Psoas muscle (tissue), 8 donors: Measurements from ENCODE around the gene MAP7D1. TPM values are rescaled to one million over a fixed set of nuclear protein-coding genes. Genes with fewer than 3 reads are reported as not detected.
A peak's percentile ranks its signal among the peaks of the same experiment; 100 is the strongest.

Experiments used
- ATAC-seq, 4 donors: fragments of 200-7000 bp; cut with Tn5 transposase; one replicate each; pipeline ENCODE4 v1.9.1; 2020; ENCODE audit warnings: moderate library complexity in 3 of 4, mild to moderate bottlenecking in 2 of 4
- DNase-seq, 2 donors: peaks; one replicate each; pipeline ENCODE4 v3.0.0-alpha.2; 2020
- H3K27ac ChIP-seq: fragments of 200-600 bp; one replicate; pipeline ENCODE4 v1.8.0; 2022
- H3K27me3 ChIP-seq, 3 donors: fragments of 200-600 bp in 1 of 3; one replicate each; pipeline versions ENCODE4 v1.6.1 to v1.8.0; 2013 to 2022; ENCODE audit warnings: low read length in 2 of 3, mild to moderate bottlenecking in 2 of 3, moderate library complexity in 1 of 3; ENCODE audit not compliant: insufficient read depth in 3 of 3
- H3K36me3 ChIP-seq, 2 donors: fragments of 200-600 bp in 1 of 2; one replicate each; pipeline versions ENCODE4 v1.6.1 to v1.8.0; 2013 to 2022; ENCODE audit warnings: low read depth in 1 of 2, mild to moderate bottlenecking in 1 of 2, moderate library complexity in 1 of 2; ENCODE audit not compliant: insufficient read depth in 1 of 2
- H3K4me1 ChIP-seq: fragments of 200-600 bp; one replicate; pipeline ENCODE4 v1.8.0; 2022
- H3K4me3 ChIP-seq: fragments of 200-600 bp; one replicate; pipeline ENCODE4 v1.8.0; 2022; ENCODE audit warnings: mild to moderate bottlenecking
- H3K9me3 ChIP-seq: fragments of 200-600 bp; one replicate; pipeline ENCODE4 v1.8.0; 2022
- WGBS, 3 donors: extraction: QIAGEN DNeasy Blood & Tissue Kit; methylation state at CpG; one replicate each; pipeline versions ENCODE4 v1.1.6 to v1.1.7; 2013; 5-methylcytosine and 5-hydroxymethylcytosine counted together
- intact Hi-C, 2 donors: fragments of 100-400 bp; cut with DNase I; formaldehyde crosslinking; loops; one replicate each; pipeline versions ENCODE4 v1.11.0 to v1.14.2; 2022
- polyA plus RNA-seq, 3 donors: library from polyadenylated mRNA; stranded (reverse); fragments of 200-250 nt; gene quantifications; one replicate each; pipeline ENCODE4 v1.2.3, GENCODE V29; 2013
- total RNA-seq, 4 donors: library from RNA; stranded (reverse); fragmentation: NEBNext Ultra II Directional in 2 of 4; extraction: Animal tissue kit (Norgen Biotek cat#: 25700) in 2 of 4; gene quantifications; one replicate each; pipeline versions ENCODE4 v1.2.1 to v1.2.4, GENCODE V29; 2021 to 2023
- TF ChIP-seq, protein P1 (sequence below): fragments of 200-600 bp; IDR thresholded peaks from one replicate; pipeline ENCODE4 v1.8.0; 2022; ENCODE audit warnings: antibody characterized with exemption
- donor health status: healthy with polysubstance abuse.
- donor health status: DM: no; HTN: no; CAD: no; lungs with moderate emphysema.
- donor health status: Bipolar disorder and iron deficiency.
- donor health status: healthy.
- donor health status: DM: yes; HTN: yes; CAD: no.
- donor health status: DM: no; HTN: no; CAD: no.
- donor health status: DM: no; HTN: no; CAD: no.
- donor health status: DM: yes; HTN: yes; CAD: no.

The MAP7D1 gene
- total and polyA plus RNA-seq, 7 donors, result 117 to 342 (median 212) TPM

DNA sequence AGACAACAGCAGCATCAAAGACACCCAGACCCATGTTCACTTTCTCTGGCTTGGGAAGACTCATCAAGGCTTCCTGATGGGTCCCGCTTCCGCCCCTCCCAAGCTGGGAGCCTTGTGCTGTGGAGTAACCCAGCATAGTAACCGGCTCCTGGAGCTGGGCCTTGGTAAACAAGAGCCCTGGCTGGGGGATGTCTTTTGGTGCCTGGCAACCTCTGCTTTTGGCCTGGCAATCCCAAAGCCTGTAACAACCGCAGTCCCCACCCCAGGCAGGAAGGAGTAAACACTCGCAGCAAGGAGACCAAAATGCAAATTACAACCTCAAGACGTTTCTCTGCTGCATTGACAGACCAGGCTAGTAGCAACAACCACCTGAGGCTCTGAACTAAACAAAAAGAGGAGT, 51.4 kb downstream of the MAP7D1 start:
- no peaks in the 10 kb centered on the region for H3K36me3 ChIP-seq
- WGBS, 3 donors, result 21 to 42% (median 38%) methylated on average over 6 of the region's 6 CpGs
- intact Hi-C loops, result no loop called here

DNA sequence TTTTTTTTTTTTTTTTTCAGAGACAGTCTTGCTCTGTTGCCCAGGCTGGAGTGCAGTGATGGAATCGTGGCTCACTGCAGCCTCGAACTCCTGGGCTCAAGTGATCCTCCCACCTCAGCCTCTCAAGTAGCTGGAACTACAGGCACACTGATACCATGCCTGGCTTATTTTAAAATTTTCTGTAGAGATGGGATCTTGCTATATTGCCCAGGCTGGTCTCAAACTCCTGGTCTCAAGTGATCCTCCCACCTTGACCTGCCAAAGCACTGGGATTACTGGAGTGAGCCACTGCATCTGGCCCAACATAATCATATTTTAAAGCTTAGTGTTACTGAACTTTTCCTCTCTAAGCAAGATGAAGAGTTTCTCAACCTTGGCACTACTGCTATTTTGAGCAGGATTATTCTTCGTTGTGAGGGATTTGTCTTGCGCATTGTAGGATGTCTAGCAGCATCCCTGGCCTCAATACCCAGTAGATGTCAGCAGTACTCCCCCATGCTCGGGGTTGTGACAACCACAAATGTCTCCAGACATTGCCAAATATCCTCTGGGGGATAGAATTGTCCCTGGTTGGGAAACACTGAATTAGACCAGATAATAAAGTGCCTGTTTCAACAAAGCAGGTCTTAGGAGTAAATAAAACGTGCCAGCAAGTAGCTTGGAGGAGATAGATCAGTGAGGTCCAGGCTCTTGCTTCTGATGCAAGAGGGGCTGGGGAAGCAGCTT, 53.2 kb downstream of the MAP7D1 start:
- H3K4me1 ChIP-seq, result peaks cover 20% of the 10 kb centered on the region

More for the DNA sequence above, 51.4 kb downstream of the MAP7D1 start:
- DNase-seq, result peak; percentile 74 to 79
- peak overlapping the region; percentile 21 for H3K4me3 ChIP-seq
- peaks cover 28% of the 10 kb centered on the region for H3K4me1 ChIP-seq
- TF ChIP-seq, protein P1, sequence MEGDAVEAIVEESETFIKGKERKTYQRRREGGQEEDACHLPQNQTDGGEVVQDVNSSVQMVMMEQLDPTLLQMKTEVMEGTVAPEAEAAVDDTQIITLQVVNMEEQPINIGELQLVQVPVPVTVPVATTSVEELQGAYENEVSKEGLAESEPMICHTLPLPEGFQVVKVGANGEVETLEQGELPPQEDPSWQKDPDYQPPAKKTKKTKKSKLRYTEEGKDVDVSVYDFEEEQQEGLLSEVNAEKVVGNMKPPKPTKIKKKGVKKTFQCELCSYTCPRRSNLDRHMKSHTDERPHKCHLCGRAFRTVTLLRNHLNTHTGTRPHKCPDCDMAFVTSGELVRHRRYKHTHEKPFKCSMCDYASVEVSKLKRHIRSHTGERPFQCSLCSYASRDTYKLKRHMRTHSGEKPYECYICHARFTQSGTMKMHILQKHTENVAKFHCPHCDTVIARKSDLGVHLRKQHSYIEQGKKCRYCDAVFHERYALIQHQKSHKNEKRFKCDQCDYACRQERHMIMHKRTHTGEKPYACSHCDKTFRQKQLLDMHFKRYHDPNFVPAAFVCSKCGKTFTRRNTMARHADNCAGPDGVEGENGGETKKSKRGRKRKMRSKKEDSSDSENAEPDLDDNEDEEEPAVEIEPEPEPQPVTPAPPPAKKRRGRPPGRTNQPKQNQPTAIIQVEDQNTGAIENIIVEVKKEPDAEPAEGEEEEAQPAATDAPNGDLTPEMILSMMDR, result no peak
- H3K27me3 ChIP-seq, result no peaks in the 10 kb centered on the region
- no peak for ATAC-seq
- H3K9me3 ChIP-seq, result no peaks in the 10 kb centered on the region
- H3K27ac ChIP-seq, result peak overlapping the region; percentile 67

DNA sequence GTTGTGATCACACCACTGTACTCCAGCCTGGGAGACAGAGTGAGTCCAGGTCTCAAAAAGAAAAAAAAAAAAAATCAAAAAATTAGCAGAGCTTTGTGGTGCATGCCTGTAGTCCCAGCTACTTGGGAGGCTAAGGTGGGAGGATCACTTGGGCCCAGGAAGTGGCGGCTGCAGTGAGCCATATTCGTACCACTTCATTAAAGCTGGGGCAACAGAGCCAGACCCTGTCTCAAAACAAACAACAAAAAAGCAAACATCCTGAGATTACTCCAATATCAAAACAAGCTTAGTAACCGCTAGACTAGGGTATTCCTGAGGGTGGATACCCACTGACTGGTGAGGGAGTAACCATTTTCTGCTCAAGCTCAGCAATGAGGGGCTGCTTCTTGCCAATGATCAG, 55.3 kb downstream of the MAP7D1 start:
- no peak overlapping the region for H3K27ac ChIP-seq
- no peak for ATAC-seq
- no peaks in the 10 kb centered on the region for H3K36me3 ChIP-seq
- no peak overlapping the region for H3K4me3 ChIP-seq
- no peaks in the 10 kb centered on the region for H3K27me3 ChIP-seq
- intact Hi-C loops, result loop anchor here in 1 of 2 donors (10.0 kb wide), 2 partner anchors 117 to 213 kb away; no protein-coding TSS in a partner anchor
- TF ChIP-seq, protein P1, result no peak
- H3K9me3 ChIP-seq, result no peaks in the 10 kb centered on the region
- 95 to 98% (median 95%) methylated on average over 3 of the region's 3 CpGs for WGBS, 3 donors
- no peak for DNase-seq
- peaks cover 15% of the 10 kb centered on the region for H3K4me1 ChIP-seq

More for the DNA sequence above, 53.2 kb downstream of the MAP7D1 start:
- 61 to 73% (median 65%) methylated on average over 6 of the region's 6 CpGs for WGBS, 3 donors
- TF ChIP-seq, protein P1, result no peak
- peak overlapping the region; percentile 56 for H3K27ac ChIP-seq
- ATAC-seq (peak; percentile 49 to 81 (median 76)), DNase-seq (peak in 1 of 2 donors; percentile 27)
- no peaks in the 10 kb centered on the region for H3K9me3 ChIP-seq
- no peaks in the 10 kb centered on the region for H3K36me3 ChIP-seq
- H3K4me3 ChIP-seq, result no peak overlapping the region
- intact Hi-C loops, result no loop called here
- H3K27me3 ChIP-seq, result no peaks in the 10 kb centered on the region

DNA sequence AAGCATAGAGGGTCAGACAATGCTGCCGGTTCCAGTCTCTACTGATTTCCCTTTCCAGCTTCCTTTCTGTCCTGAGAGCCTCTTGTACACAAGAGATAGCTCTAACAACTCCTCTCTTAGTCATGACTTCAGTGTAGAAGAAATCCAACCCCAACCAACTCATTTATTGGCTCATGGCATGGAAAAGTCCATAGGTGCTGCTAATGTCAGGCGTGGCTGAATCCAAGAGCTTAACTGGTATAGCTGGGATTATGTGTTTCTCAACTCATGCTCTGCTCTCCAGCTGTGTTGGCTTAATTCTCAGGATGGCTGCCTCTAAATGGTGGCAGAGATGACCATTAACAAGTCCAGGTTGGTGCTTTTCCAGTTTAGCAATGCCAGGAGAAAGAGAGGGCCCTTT, 55.9 kb downstream of the MAP7D1 start:
- Histone ChIP-seq H3K9me3 (no peaks in the 10 kb centered on the region), H3K27ac (no peak overlapping the region), H3K27me3 (no peaks in the 10 kb centered on the region), H3K36me3 (no peaks in the 10 kb centered on the region), H3K4me1 (peaks cover 11% of the 10 kb centered on the region), H3K4me3 (no peak overlapping the region)
- ATAC-seq (no peak), DNase-seq (no peak)
- TF ChIP-seq, protein P1, result no peak
- 58 to 74% (median 59%) methylated on average over 2 of the region's 2 CpGs for WGBS, 3 donors
- intact Hi-C loops, result loop anchor here in 1 of 2 donors (10.0 kb wide), 2 partner anchors 117 to 213 kb away; no protein-coding TSS in a partner anchor
